MG63 (cell line): ENCODE measurements around the gene ACAT1. TPM values are rescaled to one million over a fixed set of nuclear protein-coding genes. Genes with fewer than 3 reads are reported as not detected.

Experiments
- total RNA-seq: library from RNA; depleted of rRNA; stranded (reverse); fragments of >200 nt; shearing (Covaris generic); gene quantifications from 2 replicates; pipeline ENCODE4 v1.2.3, GENCODE V29; 2014; ENCODE audit warnings: low replicate concordance; rRNA removed

Gene ACAT1
- total RNA-seq, 1 experiment from 2014 or later, result 201 TPM

Other genes with a start within 250 kb of the ACAT1 start
- gene RAB39A, start 193.1 kb upstream of the ACAT1 start, total RNA-seq, result 0.13 and 0.35 TPM in 2 replicates
- gene CUL5, start 112.7 kb upstream of the ACAT1 start, total RNA-seq, result 21.7 and 28.9 TPM in 2 replicates
- gene NPAT, start 101.1 kb downstream of the ACAT1 start, total RNA-seq, result 3.3 and 8.1 TPM in 2 replicates
- gene ATM, start 101.5 kb downstream of the ACAT1 start, total RNA-seq, result 10.8 and 24.3 TPM in 2 replicates